GM04504 (cell line): ENCODE results near the gene PLEKHN1.
A peak's percentile ranks its signal among the peaks of the same experiment; 100 is the strongest.
"Not testable (repeated sequence)": the region's sequence is repeated elsewhere in the genome, so short reads cannot be mapped to it uniquely, and the experiment has no call there.

Experiments used
- DNase-seq: peaks from one replicate; pipeline ENCODE4 v3.0.0-alpha.2; 2012; ENCODE audit warnings: low read depth

PLEKHN1 gene

DNA sequence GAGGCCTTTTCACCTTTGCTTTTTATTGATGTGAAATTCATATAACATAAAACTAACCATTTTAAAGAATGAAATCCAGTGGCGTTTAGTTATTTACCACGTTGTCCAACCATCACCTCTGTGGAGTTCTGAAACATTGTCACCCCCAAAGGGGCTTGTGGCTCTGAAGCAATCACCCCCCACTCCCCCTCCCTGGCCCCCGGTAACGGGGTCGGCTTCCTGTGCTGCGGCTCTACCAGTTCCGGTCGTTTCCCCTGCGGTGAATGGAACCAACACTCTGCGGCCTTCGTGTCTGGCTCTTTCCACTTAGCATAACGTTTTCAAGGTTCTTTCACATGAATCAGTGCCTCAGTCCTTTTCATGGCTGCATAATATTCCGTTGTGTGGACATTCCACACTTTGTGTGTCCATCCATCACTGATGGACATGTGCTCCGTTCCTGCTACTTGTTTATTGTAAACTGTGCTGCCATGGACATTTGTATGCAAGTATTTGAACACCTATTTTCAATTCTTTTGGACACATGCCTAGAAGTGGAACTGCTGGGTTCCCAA is 45.2 kb downstream of the PLEKHN1 start:
- no peak for DNase-seq

- not testable (repeated sequence) for DNase-seq
Observed at GRCh38 chr1:1012736-1013104, 46.4 kb downstream of the PLEKHN1 start.

DNA sequence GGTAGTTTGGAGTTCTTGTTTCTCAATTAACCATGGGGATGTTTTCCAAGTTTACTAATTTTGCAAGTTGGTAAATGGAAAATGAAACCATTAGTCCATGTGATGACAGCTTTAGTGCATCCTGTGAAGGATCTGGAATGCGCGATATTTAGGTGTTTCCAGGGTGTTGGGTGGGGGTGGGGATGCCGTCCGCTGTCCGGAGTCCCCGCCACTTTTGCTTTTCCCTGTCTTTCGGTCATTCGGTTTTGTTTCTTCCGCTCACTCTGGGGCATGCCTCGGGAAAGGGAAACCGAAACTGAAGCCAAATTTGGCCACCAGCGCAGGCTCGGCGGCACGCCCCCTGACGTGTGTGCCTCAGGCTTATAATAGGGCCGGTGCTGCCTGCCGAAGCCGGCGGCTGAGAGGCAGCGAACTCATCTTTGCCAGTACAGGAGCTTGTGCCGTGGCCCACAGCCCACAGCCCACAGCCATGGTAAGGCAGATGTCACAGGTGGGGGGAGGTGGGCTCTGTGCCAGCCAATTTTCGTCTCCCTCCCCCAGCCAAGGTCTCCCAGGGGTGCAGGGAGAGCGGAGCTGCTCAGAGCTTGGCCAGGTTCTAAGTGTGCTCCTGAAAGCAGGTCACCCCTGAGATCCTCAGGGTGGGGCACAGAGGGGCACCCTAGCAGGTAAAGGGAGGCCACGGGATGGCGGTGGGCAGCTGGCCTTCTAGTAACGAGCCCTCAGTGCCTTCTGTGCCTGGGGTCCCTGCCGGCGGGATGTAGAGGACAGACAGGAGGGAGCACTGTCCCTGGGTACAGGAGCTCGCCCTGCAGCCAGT is 47.0 kb downstream of the PLEKHN1 start, which contains the start of gene ISG15:
ISG15 (plus strand) TSS at position 393 of the 817 bp plus-strand sequence; CDS start at position 470, 77 bp downstream.
- DNase-seq: peak; percentile 77

- no peak for DNase-seq
Observed at GRCh38 chr1:1013922-1014648, 47.8 kb downstream of the PLEKHN1 start.

DNA sequence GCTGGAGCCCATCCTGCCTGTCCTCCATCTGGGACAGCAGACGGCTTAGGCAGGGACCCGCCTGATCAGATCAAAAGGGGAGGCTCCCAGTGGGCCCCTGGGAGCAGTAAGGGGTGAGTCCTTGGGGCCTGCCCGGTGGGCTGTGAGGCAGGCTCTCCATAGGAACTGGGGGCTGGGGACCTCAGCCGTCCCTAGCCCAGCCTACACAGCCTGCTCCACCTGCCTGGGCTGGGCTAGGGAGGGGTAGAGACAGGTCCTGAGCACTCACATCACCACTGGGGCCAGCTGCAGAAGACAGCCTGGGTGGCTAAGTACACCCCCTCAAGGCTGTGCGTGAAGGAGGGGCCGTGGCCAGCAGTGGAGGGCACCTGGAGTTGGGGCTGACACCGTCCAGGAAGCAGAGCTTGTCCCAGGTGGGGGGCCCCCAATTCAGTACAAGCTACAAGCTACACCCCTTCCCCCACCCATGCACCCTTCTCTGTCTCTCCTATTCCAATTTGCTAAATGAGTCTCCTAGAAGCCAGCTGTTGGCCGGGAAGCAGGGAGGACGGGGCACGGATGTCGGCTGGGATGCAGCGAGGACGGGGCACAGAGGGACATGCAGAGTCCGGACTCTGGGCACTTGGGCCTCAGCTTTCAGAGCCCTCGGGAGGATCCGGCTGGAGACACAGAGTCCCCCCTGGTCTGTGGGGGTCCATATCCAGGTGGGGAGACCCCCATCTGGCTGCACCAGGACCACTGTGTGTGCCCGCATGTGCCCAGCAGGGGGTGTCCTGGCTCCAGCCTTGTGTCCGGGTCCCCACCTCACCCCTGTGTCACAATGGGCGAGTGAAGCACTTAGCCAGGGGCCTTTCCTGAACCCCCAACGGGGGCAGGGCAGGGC is 48.8 kb downstream of the PLEKHN1 start:
- no peak for DNase-seq

- DNase-seq: not testable (repeated sequence)
Observed at GRCh38 chr1:1017397-1018320, 51.4 kb downstream of the PLEKHN1 start.

- DNase-seq: not testable (repeated sequence)
Observed at GRCh38 chr1:1018321-1018685, 52.0 kb downstream of the PLEKHN1 start.

- DNase-seq: peak; percentile 74
Observed at GRCh38 chr1:1019122-1019999, 53.1 kb downstream of the PLEKHN1 start.

- DNase-seq: no peak
Observed at GRCh38 chr1:1020000-1020404, 53.7 kb downstream of the PLEKHN1 start, which contains the start of gene AGRN. TSS of gene AGRN (plus strand) at chr1:1020120. CDS start at chr1:1020173, 53 bp downstream.

DNA sequence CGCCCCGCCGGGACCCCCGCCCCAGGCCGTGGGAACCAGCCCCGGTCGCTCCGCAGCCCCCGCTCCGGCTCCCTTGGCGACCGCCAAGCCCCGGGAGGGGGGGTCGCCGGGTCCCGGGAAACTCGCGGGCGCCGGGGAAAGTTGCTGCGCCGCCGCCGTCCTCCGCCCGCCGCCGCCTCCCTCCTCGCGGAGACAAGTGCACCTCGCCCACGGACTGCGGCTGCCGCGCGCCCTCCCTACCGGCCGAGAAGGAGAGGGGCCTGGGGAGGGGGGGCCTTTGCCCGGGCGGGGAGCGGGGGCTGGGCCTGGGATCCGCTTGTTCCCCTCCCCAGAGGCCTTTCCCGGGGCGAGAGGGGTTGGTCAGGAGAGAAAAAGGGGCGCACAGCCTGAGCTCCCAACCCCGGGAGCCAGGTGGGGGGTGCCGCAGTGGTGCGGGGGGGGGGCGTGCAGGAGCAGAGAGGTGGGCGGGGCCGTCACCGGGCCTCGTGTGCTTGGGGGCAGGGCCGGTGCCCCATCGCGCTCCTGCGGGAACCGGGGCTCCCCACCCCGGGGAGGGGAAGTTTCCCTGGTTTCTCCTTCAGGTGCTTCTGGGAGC is 54.2 kb downstream of the PLEKHN1 start:
- DNase-seq: no peak

DNA sequence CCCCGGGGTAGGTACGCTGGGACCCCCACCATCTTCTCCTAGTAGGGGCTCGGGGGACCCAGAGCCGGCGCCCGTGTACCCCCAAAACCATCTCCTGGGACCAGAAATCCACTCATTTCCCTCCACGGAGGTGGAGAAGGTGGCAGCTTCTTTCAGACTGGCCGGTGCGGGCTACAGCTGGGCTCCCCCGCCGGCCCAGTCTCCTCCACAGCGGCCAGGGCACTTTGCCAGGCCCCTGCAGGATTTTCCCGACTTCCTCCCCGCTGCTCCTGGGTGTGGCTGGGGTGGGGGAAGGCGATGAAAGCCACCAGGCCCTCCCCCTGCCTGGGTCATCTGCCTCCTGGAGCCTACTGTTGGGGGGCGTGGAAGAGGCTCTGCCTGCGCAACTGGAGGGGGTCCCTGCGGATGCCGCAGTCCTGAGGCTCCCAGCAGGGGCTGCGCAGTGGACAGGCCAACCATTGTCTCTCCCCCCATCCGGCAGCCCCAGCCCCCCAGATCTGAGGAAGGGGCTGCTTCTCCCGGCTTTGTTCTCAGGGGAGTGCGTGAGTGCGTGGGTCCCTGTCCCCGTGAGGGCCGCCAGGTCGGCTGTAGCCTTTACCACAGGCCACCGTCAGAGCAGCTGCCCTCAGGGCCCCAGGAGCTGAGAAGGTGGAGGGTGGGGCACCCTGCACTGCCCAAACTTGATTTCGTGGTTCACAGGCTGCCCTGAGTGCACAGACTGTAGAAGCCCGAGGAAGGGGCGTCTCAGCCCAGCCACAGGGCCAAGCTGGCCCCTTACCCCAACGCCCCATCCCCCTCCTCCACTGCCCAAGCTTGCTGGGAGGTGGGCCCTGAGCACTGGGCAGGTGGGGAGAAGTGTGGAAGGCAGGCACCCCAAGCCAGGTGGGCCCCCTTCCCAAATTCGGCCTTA is 55.0 kb downstream of the PLEKHN1 start:
- DNase-seq: no peak

- DNase-seq: no peak
Observed at GRCh38 chr1:1021920-1022259, 55.6 kb downstream of the PLEKHN1 start.

DNA sequence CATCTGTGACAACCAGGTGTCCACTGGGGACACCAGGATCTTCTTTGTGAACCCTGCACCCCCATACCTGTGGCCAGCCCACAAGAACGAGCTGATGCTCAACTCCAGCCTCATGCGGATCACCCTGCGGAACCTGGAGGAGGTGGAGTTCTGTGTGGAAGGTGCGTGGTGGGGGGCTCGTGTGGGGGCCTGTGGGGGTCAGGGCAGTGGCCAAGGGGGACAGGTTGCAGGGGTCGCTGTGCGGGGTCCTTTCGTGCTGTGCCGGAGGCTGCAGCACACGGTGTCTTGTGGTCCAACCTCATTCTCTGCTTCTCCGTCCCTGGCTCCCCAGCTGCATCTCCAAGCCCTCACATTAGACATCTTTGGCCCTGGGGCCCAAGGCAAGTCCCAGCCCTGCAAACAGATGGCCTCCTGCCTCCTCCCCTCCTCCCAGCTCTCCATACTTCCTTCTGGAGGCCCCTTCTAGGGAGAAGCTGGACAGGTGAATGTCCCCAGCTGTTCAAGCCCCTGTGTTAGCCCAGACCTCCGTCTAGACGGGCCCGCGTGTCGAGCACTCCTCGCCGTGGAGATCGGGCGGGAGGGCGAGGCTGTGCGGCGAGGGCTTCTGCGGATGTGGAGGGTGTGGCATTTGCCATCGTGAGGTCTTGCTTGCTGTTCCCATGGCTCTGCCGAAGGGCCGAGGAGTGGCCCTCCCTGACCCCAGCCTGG is 56.2 kb downstream of the PLEKHN1 start:
- DNase-seq: no peak

GRCh38 chr1:1023700-1024099 is 57.4 kb downstream of the PLEKHN1 start:
- no peak for DNase-seq

GRCh38 chr1:1024149-1024770 is 58.0 kb downstream of the PLEKHN1 start:
- no peak for DNase-seq

DNA sequence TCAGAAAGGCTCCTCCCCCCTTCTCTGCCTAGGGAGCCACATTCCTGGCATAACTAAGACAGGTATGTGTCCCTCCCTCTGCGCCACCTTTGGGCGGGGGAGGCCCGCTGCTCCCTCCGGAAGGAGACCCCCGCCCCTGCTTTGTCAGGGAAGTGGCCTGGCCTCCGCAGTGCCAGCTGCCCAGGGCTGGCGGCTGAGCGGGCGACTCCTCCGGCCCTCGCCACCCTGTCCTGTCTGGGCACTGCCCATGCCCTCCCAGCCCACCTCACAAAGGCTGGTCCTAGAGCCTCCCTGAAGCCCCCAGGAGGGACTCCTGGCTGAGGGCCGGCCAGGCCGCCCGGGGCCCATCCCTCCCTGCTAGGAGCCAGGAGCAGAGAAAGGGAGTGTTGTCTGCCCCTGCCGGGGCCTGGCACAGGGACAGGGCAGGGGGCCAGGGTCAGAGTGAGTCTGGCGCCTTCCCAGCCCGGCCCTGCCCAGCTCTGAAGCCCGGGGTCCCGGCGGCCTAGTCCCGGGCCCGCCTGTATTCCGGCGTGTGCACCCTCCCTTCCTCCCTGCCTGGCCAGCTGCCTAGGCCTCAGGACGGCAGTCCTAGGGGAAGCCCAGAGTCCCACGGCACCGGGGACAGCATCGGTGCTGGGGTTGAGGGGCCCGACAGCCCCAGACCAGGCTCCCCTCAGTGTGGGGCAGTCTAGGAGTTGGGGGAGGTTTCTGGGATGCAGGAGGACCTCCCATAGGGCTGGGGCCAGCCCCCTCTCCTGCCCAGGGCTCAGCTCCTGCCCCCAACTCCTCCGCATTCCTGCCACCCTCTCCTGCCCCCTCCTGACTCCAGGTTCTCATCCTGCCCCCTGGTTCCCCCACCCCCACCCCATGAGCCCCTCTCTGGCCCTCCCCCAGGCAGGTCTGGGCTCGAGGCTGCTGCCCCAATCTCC is 58.8 kb downstream of the PLEKHN1 start:
- DNase-seq: no peak
